Forelimb muscle (tissue), 1 donor: ENCODE measurements around the gene TEX13D. TPM values are rescaled to one million over a fixed set of nuclear protein-coding genes. Genes with fewer than 3 reads are reported as not detected.
"Not testable (repeated sequence)": the region's sequence is repeated elsewhere in the genome, so short reads cannot be mapped to it uniquely, and the experiment has no call there.

Experiments
- DNase-seq: peaks from one replicate; pipeline ENCODE4 v3.0.0-alpha.2; 2013; ENCODE audit warnings: low read depth
- polyA plus RNA-seq: library from polyadenylated mRNA; unstranded; fragments of 120-200 nt; gene quantifications from one replicate; pipeline ENCODE4 v1.2.1, GENCODE V29; 2013; ENCODE audit not compliant: insufficient read length

TEX13D gene
- polyA plus RNA-seq: not detected

DNA sequence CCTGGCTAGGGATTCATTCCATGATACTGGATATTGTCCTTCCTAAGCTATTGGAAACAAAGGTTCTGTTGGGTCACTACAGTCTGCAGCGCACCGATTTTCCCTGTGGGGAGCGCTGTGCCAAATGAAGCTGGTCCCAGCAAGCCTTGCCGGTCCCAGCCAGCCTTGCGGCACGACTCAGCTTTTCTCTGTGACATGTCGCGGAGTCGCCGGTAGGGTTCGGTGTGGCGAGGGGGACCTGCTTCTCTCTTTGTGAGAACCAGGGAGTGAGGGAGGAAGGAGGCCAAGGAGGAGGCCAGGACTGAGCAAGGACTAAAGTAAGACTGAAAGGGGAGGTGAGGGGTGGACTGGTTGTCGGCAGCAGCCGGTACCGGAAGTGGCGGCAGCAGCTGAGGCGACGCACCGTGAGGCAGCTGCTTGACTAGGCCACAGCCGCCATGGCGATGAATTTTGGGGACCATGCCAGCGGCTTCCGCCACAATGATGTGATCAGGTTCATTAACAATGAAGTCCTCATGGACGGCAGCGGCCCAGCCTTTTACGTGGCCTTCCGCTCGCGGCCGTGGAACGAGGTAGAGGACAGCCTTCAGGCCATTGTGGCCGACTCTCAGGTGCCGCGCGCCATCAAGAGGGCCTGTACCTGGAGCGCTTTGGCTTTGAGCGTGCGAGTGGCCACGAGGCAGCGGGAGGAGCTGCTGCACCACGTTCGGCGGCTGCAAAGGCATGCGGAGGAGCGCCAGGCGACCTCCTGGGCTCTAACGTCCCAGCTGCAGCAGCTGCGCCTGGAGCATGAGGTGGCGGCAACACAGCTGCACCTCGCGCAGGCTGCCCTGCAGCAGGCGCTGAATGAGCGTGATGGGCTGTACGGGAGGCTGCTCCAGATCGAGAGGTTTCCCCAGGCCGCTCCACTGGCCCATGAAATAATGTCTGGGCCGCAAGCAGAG is at the start of gene TEX13D:
Gene TEX13D, plus strand, starts transcription at position 180 of the 944 bp plus-strand sequence. Its CDS starts 258 bp downstream, at position 438.
- DNase-seq: no peak

DNA sequence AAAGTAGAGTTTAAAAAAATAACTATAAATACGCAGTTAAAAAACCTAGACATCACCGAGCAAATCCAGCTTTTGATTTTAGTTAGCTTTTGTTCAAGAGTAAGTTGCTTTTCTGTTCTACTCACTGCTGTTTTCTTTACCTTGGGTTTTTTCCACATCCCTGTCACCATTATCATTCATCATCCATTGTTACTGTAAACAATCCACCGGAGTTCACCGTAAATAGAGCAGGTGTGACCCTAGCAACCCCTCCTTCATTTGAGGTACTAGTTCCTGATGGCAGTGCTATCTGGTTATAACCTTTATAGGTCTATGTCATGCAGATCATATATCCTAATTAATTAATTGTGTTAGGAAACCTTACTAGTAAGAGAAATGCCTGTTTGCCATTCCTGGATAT is 43.0 kb upstream of the TEX13D start:
- no peak for DNase-seq

DNA sequence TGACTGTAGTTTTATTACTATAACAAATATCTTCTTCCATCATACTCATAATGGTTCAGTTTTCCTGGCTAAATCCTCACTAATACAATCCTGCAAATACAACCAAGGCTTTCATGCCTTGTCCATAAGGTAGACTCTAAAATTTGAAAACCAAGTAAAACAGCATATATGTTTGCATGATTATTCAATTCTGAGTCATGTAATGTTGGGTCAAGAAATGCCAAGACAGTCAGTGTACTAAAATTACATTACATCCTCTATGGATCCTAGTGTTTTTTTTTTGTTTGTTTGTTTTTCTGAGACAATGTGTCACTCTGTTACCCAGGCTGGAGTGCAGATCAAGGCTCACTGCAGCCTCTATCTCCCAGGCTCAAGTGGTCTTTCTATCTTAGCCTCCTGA is 38.6 kb upstream of the TEX13D start:
- DNase-seq: no peak

DNA sequence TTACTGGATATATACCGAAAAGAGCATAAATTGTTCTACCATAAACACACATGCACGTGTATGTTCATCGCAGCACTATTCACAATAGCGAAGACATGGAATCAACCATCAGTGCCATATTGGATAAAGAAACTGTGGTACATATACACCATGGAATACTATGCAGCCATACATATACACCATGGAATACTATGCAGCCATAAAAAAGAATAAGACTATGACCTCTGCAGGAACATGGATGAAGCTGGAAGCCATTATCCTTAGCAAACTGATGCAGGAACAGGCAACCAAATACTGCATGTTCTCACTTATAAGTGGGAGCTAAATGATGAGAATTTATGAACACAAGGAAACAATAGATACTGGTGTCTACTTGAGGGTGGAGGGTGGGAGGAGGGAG is 33.1 kb upstream of the TEX13D start:
- DNase-seq: not testable (repeated sequence)

DNA sequence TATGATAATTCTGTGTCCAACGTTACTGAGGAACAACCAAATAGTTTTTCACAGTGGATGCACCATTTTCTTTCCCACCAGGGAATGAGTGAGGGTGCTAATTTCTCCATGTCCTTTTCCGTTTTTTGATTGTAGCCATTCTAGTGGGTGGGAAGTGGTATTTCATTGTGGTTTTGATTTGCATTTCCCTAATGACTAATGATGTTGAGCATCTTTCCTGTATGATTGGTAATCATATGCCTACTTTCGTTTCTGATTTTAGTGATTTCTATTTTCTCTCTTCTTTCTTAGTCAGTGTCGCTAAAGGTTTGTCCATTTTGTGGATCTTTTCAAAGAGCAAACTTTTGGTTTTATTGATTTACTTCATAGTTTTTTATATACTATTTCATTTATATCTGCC is 32.1 kb upstream of the TEX13D start:
- no peak for DNase-seq

DNA sequence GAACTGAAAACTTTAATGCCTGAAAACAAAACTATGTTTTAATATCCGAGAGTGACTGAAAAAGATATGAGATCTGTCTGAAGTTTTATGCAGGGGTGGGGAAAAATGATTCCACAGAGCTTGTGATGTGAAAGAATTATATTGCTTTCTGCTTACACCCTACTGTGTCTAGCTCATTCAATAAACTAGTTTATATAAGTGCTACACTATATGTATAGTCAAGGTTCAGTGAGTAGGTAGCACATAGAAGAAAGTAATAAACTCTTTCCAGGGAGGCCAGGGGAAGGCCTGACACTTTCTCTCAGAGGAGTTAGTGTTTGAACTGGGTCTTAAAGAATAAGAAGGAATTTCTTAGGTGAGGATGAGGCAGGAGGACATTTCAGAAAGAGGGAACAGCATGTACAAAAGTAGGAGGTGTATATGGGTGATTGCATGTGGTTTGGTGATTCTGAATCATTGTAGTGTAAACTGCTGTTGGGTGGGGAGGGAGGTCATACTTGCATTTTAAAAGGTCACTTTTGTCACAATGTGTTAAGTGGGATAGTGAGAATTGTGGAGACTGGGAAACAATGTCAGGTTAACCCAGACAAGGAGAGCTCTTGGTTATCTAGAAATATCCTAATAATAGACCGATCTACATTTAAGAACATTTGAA is 25.1 kb upstream of the TEX13D start:
- no peak for DNase-seq

DNA sequence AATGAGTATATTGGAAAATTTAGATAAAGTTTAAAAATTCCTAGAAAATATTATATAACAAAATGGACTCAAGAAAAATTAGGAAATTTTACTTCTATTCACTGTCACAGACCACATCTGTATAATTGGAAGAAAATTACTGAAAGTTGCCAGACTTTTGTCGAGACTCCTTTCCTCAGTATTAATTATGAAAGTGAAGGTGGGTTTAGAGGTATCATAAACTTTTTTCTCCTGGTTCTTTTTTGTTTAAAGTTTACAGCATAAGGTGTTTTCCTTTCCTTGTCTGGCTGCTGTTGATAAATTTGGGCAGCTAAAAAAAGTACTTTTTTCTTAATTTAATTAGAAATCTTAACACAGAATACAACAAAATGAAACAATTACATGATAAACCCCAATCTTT is 6.7 kb upstream of the TEX13D start:
- no peak for DNase-seq

DNA sequence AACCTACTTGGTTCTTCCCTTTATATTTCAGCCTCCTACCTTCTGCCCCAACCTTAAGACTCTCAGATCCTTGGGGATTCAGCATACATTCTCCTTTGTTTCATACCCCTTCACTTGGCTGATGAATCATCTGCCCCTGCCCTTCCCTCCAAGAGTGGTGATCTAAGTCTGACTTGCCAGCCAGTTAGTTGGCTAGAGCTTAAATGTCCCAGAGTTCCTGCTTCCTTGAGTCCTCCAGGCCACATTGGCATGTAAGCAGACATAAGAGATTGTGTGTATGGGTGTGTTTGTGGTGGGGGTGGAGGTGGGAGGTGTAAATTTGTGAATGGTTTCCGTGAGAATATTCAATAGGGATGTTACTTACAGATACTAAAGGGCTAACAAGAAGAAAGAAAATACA is 3.7 kb upstream of the TEX13D start:
- DNase-seq: no peak

DNA sequence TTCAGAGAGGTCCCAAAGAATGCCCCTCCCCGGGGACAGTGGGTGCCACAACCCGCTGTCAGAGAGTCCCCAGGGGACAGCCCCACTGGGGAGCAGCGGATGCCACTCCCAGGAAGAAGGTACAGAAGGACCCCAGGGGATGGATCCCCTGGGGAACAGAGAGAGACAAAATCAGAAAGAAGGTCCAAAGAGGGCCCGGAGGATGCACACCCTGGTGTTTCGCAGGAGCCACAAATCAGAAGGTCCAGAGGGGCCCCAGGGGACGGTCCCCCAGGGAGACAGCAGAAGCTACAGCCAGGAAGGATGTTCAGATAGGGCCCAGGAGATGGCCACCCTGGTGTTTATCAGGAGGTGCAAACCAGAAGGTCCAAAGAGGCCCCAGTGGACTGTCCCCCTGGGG is 1.4 kb downstream of the TEX13D start:
- no peak for DNase-seq

DNA sequence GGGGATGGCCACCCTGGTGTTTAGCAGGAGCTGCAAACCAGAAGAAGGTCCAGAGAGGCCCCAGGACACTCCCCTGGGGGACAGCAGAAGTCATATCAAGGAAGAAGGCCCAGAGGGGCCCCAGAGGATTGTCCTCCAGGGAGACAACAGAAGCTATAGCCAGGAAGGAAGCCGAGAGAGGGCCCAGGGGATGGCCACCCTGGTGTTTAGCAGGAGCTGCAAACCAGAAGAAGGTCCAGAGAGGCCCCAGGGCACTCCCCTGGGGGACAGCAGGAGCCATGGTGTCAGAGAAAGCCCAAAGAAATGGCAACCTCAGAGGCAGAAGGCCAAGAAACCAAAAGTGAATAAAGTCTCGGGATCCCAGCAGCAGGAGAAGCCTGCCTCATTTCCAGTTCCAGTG is 2.1 kb downstream of the TEX13D start:
- DNase-seq: not testable (repeated sequence)

DNA sequence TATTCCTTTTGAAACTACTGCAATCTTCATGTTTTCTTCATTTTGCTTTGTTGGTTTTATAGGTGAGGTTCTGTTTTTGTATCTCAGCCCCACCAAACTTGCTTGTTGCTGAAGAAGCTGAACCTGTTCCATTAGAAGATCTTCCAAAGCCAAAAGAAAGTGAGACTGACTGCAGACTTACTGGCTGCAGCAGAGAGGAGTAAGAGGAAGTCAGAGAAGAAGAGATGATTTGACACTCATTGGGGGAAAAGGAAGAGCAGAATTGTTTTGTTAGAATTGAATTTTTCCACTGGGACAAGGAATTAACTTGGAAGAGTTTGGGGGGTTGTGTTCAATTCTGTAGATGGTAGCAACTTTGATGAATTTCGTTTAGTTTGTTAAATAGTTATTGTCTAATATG is 3.1 kb downstream of the TEX13D start:
- no peak for DNase-seq

DNA sequence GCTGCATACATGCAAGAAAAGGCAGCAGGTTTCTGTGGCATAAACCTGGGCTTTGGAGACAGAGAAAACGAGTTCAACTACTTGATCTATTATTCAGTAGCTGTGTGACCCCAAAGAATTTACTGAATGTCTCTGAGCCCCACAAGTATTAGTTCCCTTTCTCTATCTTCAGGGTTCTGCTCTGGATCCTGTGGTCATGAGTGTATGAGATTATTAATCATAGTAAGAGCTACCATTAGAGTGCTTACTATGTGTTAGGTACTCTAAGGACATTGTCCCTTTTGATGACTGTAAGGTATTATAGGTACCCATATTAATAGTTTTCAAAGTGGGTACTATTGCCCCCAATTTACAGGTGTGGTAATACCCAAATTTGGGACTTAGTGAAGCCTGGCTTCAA is 5.5 kb downstream of the TEX13D start:
- no peak for DNase-seq

DNA sequence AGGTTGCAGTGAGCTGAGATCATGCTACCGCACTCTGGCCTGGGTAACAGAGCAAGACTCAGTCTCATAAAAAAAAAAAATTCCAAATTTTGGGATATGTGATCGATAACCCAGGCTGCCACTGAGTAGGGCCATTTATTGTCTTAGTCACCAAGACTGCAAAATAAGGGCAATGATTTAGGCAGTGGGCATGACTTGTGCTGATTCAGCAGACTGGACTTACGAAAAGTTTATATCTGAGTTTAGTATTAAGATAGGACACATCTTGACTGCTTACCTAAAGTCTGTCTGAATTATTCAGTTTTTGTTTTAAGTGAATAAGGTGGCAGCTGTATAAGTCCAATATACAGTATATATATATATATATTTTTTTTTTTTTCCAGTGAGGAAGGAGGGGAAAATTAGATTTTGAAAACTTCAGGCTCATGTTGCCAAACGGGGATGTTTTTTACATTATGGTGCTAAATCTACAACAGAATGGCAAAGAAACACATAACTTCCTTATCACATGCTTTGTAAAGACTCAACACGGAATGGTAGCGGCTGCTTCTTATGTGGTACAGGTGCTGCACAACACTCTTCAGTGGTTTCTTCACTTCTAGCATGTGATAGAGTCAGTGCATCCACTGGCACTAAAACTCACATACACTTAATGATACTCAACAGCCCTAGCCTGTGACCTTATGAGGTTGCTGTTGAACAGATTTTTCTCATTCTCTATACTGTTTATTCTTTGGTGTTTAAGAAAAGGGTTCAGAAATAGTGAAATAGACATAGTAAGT is 6.5 kb downstream of the TEX13D start:
- no peak for DNase-seq

DNA sequence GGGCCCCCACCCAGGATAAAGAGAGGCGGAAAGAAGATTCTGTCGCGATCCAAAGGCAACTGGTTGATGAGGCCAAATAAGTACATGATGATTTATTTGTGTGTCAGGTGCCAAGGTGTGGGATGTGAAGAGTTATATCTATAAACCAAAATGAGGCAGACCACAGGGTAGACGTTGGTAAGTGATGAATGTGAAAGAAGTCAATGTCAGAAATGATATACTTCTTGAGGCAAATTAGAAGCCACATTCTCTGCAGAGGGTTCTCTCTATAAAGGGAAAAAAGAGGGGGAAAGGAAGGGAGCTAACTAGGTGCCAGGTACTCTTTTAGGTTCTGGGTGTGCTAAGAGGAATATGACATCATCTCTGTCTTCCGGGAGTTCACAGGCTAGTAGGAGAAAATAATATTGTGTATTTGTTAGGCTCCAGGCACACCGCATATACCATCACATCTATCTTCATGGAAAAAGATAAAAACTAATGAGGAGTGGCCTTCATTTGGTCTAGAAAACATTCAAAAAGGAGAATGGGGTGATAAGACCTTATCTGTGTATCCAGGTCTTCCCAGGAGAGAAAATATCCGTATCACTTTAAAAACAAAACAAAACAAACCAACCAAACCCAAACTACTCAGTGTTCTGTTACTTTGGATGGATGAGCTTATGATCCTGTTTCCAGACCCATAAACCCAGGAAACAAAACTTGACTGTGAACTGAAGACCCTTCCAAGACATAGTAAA is 9.1 kb downstream of the TEX13D start:
- DNase-seq: no peak

DNA sequence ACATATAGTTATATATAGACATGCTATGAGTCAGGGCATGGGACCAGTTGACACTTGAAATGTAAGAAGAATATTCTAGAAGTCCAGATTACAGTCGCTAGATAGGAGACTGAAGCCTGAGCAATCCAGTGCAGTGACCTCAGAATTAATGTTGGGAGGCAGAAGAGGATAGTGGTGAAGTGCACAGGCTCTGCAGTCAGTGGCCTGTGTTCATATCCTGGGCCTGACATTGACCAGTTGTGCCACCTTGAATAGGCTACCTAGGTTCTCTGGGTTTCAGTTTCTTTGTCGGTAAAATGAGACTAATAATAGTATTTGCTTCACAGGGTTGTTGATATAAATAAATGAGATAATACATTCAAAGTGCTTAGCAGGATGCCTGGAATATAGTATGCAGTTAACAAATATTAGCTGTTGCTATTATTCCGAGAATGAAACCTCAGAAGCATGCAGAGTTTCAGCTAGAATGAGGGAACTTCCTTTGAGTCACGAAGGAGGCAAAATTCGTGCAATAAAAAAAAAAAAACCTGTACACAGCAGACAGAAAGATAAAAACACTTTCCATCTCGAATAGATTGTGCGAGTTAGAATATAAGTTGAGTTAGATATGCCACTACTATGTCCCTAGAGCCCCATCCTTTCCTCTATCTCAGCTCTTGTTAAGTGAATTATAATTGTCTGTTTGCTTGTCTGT is 9.9 kb downstream of the TEX13D start:
- DNase-seq: no peak

DNA sequence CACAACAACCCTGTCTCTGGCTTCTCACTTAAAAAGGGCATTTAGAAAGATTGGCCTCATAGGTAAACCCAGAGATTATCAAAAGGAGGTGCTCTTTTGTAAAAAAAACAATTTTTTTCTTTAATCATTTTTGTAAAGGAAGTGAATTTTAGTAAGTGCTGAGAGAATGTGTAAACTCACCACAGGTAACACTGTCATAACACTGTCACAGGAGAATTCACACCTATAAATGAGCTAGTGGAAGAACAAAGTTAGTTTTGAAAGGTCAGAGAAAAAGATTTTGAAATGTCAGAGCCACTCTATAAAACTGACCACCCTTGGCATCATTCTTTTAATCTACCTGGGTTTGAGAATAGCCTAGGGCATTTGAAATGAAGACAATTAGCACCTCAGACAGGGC is 10.6 kb downstream of the TEX13D start:
- DNase-seq: no peak

DNA sequence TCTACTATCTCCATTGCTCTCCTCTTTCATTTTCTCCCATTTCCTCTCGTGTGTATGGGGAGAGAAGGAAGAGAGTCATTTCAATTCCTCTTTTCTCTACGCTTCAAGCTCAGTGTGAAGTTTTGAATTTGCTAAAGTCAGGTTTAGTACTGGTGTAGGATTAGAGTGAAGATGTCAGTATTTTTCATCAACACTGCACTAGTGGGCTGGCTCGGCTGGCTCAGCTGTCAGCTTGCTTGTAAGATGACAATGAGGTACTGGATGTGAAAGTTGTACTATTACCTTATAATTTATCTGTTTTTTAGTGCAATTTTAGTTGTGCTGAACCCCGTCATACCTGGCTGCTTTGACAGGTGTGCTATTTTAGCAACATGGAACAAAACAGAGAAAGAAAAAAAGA is 11.8 kb downstream of the TEX13D start:
- no peak for DNase-seq

DNA sequence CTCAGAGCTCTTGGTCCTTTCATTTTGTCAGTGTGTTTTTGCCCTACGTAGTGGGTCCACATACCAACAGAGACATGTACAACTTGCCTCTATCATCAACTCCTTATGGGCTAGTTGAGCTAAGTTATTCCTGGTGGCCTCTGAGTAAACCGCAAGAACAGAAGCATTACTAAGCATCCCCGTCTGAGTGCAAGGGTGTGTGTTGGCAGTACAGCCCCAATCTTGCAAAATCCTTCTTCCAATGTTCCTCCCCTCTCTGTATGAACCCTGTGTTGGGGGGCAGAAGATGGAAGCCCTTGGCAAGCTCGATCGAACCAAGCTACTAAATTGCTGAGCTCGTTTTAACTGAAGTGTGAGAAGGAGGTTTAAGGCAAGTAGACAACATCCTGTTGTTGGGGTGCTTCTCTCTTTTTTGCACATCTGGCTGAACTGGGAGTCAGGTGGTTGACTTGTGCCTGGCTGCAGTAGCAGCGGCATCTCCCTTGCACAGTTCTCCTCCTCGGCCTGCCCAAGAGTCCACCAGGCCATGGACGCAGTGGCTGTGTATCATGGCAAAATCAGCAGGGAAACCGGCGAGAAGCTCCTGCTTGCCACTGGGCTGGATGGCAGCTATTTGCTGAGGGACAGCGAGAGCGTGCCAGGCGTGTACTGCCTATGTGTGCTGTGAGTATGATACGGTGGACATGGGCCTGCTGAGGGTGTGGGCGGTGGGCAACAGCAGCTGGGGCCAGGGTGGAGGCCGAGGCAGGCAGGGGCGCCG is 13.8 kb downstream of the TEX13D start, which contains the start of gene SH2D1A:
Gene SH2D1A, plus strand, starts transcription at position 447 of the 760 bp plus-strand sequence. Its CDS starts 80 bp downstream, at position 527.
- DNase-seq: no peak

DNA sequence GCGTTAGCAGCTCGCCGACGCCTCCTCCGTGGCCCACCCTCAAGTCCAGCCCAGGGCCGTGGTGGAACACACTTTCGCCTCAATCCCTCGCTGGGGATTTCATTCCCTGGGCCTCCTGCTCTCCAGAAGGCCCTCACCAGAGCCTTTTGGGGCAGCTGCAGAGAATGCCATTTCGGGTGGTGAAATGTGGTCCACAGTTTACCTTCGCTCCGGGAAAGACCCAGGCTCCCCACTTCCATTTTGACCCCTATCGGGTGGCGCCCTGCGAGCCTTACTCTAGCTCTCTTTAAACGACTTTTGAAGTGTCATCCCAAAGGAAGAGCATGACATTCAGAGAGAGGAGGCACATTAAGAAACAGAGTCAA is 14.4 kb downstream of the TEX13D start:
- DNase-seq: no peak

DNA sequence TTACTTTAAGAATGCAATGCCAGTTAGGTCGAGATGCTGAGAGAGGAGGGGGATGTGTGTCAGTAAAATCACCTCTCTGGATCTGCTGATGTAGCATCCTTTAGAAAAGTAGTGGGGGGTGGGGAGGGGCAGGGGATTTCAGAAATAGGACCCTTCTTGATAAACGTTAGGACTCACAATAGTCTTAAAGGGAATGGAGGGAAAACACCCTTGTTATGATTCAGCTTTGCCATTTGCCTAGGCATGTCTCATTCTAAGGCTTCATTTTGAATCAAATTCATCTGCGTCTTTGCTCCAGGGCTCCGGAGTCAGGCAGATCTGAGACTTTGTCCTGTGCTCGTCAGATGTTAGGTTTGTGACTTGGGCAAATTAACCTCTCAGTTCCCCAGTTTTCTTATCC is 14.8 kb downstream of the TEX13D start:
- no peak for DNase-seq
